Measurements from ENCODE around the gene SPAG4.

DNA sequence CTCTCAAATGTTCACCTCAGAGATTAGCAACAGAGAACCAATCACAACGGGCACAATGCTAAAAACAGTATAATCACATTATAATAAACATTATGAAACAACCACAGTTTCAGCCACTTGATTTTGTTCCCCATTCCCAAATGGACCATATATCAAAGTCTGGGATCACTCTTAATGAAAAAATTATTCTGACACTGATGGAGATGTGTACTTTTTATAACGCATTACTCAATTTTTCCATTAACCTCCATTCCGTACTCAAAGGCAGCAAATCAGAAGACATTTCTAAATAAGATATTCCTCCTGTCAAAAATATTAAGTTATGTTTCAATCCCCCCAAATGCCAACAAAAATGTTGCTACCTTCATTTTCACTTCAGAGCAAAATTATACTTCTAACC lies 46.3 kb downstream of the SPAG4 start:
- TF ChIP-seq YY1 (IDR thresholded peaks at IDR 0.05; ENCODE audit: insufficient read depth, insufficient read length) (no peak), ZNF274 (IDR thresholded peaks at IDR 0.05; ENCODE audit: low read depth, low read length) (no peak), SUZ12 (IDR thresholded peaks at IDR 0.05; ENCODE audit: extremely low read depth, insufficient read depth, insufficient read length) (no peak)

All from NT2/D1 (cell line).